Gastrocnemius medialis (tissue), 4 donors: ENCODE data around the gene DZIP1L. TPM values are rescaled to one million over a fixed set of nuclear protein-coding genes. Genes with fewer than 3 reads are reported as not detected.

Experiments
- ATAC-seq, 2 donors: fragments of 150-250 bp; one replicate each; pipeline ENCODE4 v1.9.1; 2016
- DNase-seq, 2 donors: peaks; one replicate each; pipeline ENCODE4 v3.0.0-alpha.2; 2019
- H3K27ac ChIP-seq, 4 donors: fragments of 200-600 bp; sonication (generic); 1 replicate in 1 of 4; 2 replicates in 3 of 4; pipeline ENCODE4 v1.5.1; 2016 to 2018; ENCODE audit warnings: mild to moderate bottlenecking in 2 of 4, moderate library complexity in 1 of 4
- H3K27me3 ChIP-seq, 3 donors: fragments of 200-600 bp; sonication (generic) in 2 of 3; 1 replicate in 1 of 3; 2 replicates in 2 of 3; pipeline versions ENCODE4 v1.5.1 to v1.6.0; 2016 to 2019; ENCODE audit warnings: mild to moderate bottlenecking in 1 of 3, moderate library complexity in 1 of 3
- H3K36me3 ChIP-seq, 2 donors: fragments of 200-600 bp; sonication (generic) in 1 of 2; one replicate each; pipeline ENCODE4 v1.5.1; 2017 to 2018
- H3K4me1 ChIP-seq, 2 donors: fragments of 200-600 bp; sonication (generic) in 1 of 2; one replicate each; pipeline ENCODE4 v1.5.1; 2016 to 2017; ENCODE audit warnings: mild to moderate bottlenecking in 2 of 2
- H3K4me3 ChIP-seq, 4 donors: fragments of 200-600 bp; sonication (generic) in 3 of 4; 1 replicate in 1 of 4; 2 replicates in 3 of 4; pipeline ENCODE4 v1.5.1; 2016 to 2019; ENCODE audit warnings: mild to moderate bottlenecking in 2 of 4
- H3K9me3 ChIP-seq, 3 donors: fragments of 200-600 bp; sonication (generic) in 2 of 3; 1 replicate in 1 of 3; 2 replicates in 2 of 3; pipeline ENCODE4 v1.5.1; 2016 to 2019
- POLR2A ChIP-seq, 2 donors: fragments of 450-650 bp; IDR thresholded peaks; one replicate each; pipeline ENCODE4 v1.6.1; 2017; ENCODE audit warnings: antibody characterized with exemption in 2 of 2, mild to moderate bottlenecking in 2 of 2, moderate library complexity in 2 of 2
- in situ Hi-C, 4 donors: fragments of 200-750 bp; cut with MboI; loops; one replicate each; pipeline versions ENCODE4 v1.15.0 to v1.8.0; 2017; ENCODE audit warnings: low sequenced_read_pairs in 4 of 4
- intact Hi-C: fragments of 100-400 bp; cut with DNase I; formaldehyde crosslinking; loops from one replicate; pipeline ENCODE4 v1.15.1; 2023; ENCODE audit warnings: low total_unique reads
- total RNA-seq, 4 donors: library from RNA; depleted of rRNA; stranded (reverse); fragments of >200 nt; gene quantifications; one replicate each; pipeline versions ENCODE4 v1.1.0 to v1.2.3, GENCODE V29; 2016
- TF ChIP-seq, protein P1 (sequence below), 5 experiments: fragments of 450-650 bp in 3 of 5; fragments of 200-600 bp in 2 of 5; sonication (generic) in 2 of 5; IDR thresholded peaks in 4 of 5; conservative IDR thresholded peaks in 1 of 5; 1 replicate in 4 of 5; 2 replicates in 1 of 5; pipeline ENCODE4 v1.5.1; 2016 to 2019; ENCODE audit warnings: antibody characterized with exemption in 5 of 5, mild to moderate bottlenecking in 3 of 5, moderate library complexity in 3 of 5

DZIP1L gene
- total RNA-seq, 4 donors from 2014 or later = 1.1 to 3.3 (median 1.5) TPM

GRCh38 chr3:138062037-138062436, 53.4 kb downstream of the DZIP1L start:
- Histone ChIP-seq H3K27ac (no peak overlapping the region), H3K36me3 (no peaks in the 10 kb centered on the region), H3K9me3 (no peaks in the 10 kb centered on the region), H3K27me3 (no peaks in the 10 kb centered on the region), H3K4me3 (no peak overlapping the region), H3K4me1 (no peaks in the 10 kb centered on the region)
- DNase-seq (no peak), ATAC-seq (no peak)
- no peak for TF ChIP-seq POLR2A (IDR thresholded peaks at IDR 0.05)
- TF ChIP-seq, protein P1, sequence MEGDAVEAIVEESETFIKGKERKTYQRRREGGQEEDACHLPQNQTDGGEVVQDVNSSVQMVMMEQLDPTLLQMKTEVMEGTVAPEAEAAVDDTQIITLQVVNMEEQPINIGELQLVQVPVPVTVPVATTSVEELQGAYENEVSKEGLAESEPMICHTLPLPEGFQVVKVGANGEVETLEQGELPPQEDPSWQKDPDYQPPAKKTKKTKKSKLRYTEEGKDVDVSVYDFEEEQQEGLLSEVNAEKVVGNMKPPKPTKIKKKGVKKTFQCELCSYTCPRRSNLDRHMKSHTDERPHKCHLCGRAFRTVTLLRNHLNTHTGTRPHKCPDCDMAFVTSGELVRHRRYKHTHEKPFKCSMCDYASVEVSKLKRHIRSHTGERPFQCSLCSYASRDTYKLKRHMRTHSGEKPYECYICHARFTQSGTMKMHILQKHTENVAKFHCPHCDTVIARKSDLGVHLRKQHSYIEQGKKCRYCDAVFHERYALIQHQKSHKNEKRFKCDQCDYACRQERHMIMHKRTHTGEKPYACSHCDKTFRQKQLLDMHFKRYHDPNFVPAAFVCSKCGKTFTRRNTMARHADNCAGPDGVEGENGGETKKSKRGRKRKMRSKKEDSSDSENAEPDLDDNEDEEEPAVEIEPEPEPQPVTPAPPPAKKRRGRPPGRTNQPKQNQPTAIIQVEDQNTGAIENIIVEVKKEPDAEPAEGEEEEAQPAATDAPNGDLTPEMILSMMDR (IDR thresholded peaks at IDR 0.05 in 4 of 5, conservative IDR thresholded peaks at IDR 0.05 in 1 of 5) = no peak
- in situ Hi-C loops = loop anchor here in 1 of 4 donors (10.0 kb wide), 1 partner anchor 53 kb away; the partner anchor contains the start of gene DZIP1L
- intact Hi-C loops = no loop called here

GRCh38 chr3:138060792-138061191, 54.6 kb downstream of the DZIP1L start:
- Histone ChIP-seq H3K27me3 (no peaks in the 10 kb centered on the region), H3K9me3 (no peaks in the 10 kb centered on the region), H3K4me1 (no peaks in the 10 kb centered on the region), H3K36me3 (no peaks in the 10 kb centered on the region), H3K4me3 (no peak overlapping the region), H3K27ac (no peak overlapping the region)
- no peak for DNase-seq
- no peak for ATAC-seq
- TF ChIP-seq, protein P1 (IDR thresholded peaks at IDR 0.05 in 4 of 5, conservative IDR thresholded peaks at IDR 0.05 in 1 of 5) = no peak
- no peak for TF ChIP-seq POLR2A (IDR thresholded peaks at IDR 0.05)
- intact Hi-C loops (no loop called here), in situ Hi-C loops (loop anchor here in 1 of 4 donors (10.0 kb wide), 1 partner anchor 54 kb away; the partner anchor contains the start of gene DZIP1L)

GRCh38 chr3:138059261-138059660, 56.1 kb downstream of the DZIP1L start:
- intact Hi-C loops (loop anchor here (10.0 kb wide), 1 partner anchor 954 kb away; no protein-coding TSS in a partner anchor), in situ Hi-C loops (no loop called here)
- H3K4me1 ChIP-seq = no peaks in the 10 kb centered on the region
- no peak for TF ChIP-seq POLR2A (IDR thresholded peaks at IDR 0.05)
- no peaks in the 10 kb centered on the region for H3K36me3 ChIP-seq
- ATAC-seq = peak in 1 of 2 donors; percentile 27
- H3K4me3 ChIP-seq = no peak overlapping the region
- DNase-seq = no peak
- H3K27ac ChIP-seq = no peak overlapping the region
- H3K27me3 ChIP-seq = no peaks in the 10 kb centered on the region
- no peaks in the 10 kb centered on the region for H3K9me3 ChIP-seq

DNA sequence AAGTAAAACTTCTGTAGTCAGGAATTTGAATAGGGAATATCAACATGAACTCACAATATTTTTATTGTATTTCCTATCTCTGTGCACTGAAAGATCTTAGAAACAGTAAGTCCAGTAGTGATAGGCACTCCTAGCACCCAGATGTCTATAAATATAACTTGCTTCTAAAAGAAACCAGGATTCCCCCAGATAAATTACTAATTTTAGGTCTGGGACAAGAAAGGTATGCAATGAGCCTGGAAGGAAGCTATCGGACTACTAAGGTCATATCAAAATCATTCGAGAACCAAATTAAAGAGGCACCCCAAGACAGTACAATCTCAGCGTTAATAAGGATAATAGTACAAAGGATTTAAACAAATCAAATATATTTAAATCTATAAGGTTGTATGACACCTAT, 58.0 kb downstream of the DZIP1L start:
- H3K27me3 ChIP-seq = no peaks in the 10 kb centered on the region
- TF ChIP-seq POLR2A (IDR thresholded peaks at IDR 0.05) = no peak
- TF ChIP-seq, protein P1 (IDR thresholded peaks at IDR 0.05 in 4 of 5, conservative IDR thresholded peaks at IDR 0.05 in 1 of 5) = no peak
- H3K36me3 ChIP-seq = no peaks in the 10 kb centered on the region
- no peak for DNase-seq
- no peak overlapping the region for H3K27ac ChIP-seq
- ATAC-seq = no peak
- H3K9me3 ChIP-seq = no peaks in the 10 kb centered on the region
- intact Hi-C loops (loop anchor here (10.0 kb wide), 1 partner anchor 953 kb away; no protein-coding TSS in a partner anchor), in situ Hi-C loops (no loop called here)
- H3K4me3 ChIP-seq = no peak overlapping the region
- H3K4me1 ChIP-seq = no peaks in the 10 kb centered on the region

- TF ChIP-seq, protein P1 (IDR thresholded peaks at IDR 0.05 in 4 of 5, conservative IDR thresholded peaks at IDR 0.05 in 1 of 5) = no peak
- no peak for TF ChIP-seq POLR2A (IDR thresholded peaks at IDR 0.05)
- H3K27me3 ChIP-seq = no peaks in the 10 kb centered on the region
- H3K4me3 ChIP-seq = no peak overlapping the region
- DNase-seq (no peak), ATAC-seq (no peak)
- no peaks in the 10 kb centered on the region for H3K9me3 ChIP-seq
- no peaks in the 10 kb centered on the region for H3K4me1 ChIP-seq
- intact Hi-C loops (loop anchor here (10.0 kb wide), 1 partner anchor 949 kb away; no protein-coding TSS in a partner anchor), in situ Hi-C loops (no loop called here)
- no peaks in the 10 kb centered on the region for H3K36me3 ChIP-seq
- no peak overlapping the region for H3K27ac ChIP-seq
Observed at GRCh38 chr3:138054057-138054456, 61.4 kb downstream of the DZIP1L start.
